ENCODE data around the gene SERP2.

- no peak for TF ChIP-seq DZIP1 (CRISPR knock-in tag; IDR thresholded peaks at IDR 0.05)
- TF ChIP-seq CTCF (CRISPR knock-in tag; IDR thresholded peaks at IDR 0.05): no peak
- no peak for TF ChIP-seq POLR2A (IDR thresholded peaks at IDR 0.05; ENCODE audit: insufficient read depth in 1 of 2, low read depth in 2 of 2, low read length in 2 of 2)
- no peak for TF ChIP-seq MAX (IDR thresholded peaks at IDR 0.05)
- TF ChIP-seq FOXP1 (IDR thresholded peaks at IDR 0.05): no peak
- no peak for TF ChIP-seq FOXP1 (CRISPR knock-in tag; IDR thresholded peaks at IDR 0.05)
- TF ChIP-seq ZNF329 (CRISPR knock-in tag; IDR thresholded peaks at IDR 0.05; ENCODE audit: low read depth): no peak
Observed at GRCh38 chr13:44413095-44413494, 39.5 kb downstream of the SERP2 start.

All from HepG2 (cell line).